Astrocyte of the cerebellum (primary cell): ENCODE data around the gene CYTH3.
"Not testable (repeated sequence)": the region's sequence is repeated elsewhere in the genome, so short reads cannot be mapped to it uniquely, and the experiment has no call there.

Source experiments
- DNase-seq: peaks from one replicate; pipeline ENCODE4 v3.0.0-alpha.2; 2011; ENCODE audit warnings: low read depth
- H3K4me3 ChIP-seq: 2 replicates; pipeline ENCODE4 v1.5.1; 2011; ENCODE audit warnings: mild to moderate bottlenecking, low read depth, low read length, moderate library complexity
- in situ Hi-C: cut with HindIII; loops from 2 replicates; pipeline ENCODE4 v1.10.0; 2017; ENCODE audit warnings: low sequenced_read_pairs
- TF ChIP-seq, protein P1 (sequence below): IDR thresholded peaks from 2 replicates; pipeline ENCODE4 v1.5.1; 2012; ENCODE audit warnings: low read length, low read depth, moderate library complexity, mild to moderate bottlenecking; ENCODE audit errors: missing control alignments

The CYTH3 gene

DNA sequence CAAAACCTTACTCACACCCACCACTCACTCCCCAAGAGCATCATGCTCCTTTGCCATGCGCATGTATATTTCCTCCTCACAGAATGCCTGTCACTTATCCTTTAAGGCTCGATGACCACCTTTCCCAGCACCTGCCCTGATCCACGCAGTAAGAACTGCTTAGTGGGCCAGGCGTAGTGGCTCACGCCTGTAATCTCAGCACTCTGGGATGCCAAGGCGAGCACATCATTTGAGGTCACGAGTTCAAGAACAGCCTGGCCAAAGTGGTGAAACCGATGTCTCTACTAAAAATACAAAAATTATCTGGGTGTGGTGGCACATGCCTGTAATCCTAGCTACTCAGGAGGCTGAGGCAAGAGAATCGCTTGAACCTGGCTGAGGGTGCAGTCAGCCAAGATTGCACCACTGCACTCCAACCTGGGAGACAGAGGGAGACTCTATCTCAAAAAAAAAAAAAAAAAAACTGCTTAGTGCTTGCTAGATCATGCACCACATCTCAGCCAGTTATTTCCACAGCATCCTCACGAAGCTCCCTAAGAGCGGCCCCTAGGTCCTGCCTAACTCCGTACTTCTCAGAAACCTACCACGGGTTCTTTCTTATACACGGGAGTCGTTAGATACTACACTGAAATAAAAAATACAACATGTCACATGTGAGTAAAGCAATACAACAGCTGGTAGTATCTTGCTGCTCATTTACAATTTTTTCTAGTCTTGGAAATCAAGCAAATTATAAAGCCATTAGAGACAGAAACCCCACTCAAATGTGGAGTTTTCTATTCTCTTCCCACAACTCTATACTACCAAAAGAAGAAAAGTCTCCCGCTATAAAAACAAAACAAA is 37.2 kb downstream of the CYTH3 start:
- no peak for DNase-seq
- TF ChIP-seq, protein P1, sequence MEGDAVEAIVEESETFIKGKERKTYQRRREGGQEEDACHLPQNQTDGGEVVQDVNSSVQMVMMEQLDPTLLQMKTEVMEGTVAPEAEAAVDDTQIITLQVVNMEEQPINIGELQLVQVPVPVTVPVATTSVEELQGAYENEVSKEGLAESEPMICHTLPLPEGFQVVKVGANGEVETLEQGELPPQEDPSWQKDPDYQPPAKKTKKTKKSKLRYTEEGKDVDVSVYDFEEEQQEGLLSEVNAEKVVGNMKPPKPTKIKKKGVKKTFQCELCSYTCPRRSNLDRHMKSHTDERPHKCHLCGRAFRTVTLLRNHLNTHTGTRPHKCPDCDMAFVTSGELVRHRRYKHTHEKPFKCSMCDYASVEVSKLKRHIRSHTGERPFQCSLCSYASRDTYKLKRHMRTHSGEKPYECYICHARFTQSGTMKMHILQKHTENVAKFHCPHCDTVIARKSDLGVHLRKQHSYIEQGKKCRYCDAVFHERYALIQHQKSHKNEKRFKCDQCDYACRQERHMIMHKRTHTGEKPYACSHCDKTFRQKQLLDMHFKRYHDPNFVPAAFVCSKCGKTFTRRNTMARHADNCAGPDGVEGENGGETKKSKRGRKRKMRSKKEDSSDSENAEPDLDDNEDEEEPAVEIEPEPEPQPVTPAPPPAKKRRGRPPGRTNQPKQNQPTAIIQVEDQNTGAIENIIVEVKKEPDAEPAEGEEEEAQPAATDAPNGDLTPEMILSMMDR: no peak
- H3K4me3 ChIP-seq: no peak overlapping the region
- in situ Hi-C loops: no loop called here

DNA sequence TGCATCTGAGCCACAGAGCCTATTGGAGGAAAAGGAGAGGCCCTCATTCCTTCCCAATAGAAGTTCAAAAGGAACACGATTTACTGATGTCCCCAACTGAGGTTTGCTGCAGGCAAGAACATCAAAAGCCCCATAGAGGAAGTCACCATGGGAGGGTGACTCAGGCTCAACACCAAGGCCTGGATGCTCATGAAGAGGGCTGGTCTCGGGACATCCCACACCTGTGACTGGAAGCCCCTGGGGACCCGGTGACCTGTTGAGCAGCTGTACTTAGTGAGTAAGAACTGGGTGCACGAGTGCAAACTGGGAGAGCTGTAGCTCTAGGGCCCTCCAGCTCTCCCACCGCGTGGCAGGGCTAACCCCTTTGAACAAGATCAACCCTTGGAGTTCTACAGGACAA is 38.0 kb downstream of the CYTH3 start:
- H3K4me3 ChIP-seq: no peak overlapping the region
- in situ Hi-C loops: no loop called here
- TF ChIP-seq, protein P1: no peak
- no peak for DNase-seq

DNA sequence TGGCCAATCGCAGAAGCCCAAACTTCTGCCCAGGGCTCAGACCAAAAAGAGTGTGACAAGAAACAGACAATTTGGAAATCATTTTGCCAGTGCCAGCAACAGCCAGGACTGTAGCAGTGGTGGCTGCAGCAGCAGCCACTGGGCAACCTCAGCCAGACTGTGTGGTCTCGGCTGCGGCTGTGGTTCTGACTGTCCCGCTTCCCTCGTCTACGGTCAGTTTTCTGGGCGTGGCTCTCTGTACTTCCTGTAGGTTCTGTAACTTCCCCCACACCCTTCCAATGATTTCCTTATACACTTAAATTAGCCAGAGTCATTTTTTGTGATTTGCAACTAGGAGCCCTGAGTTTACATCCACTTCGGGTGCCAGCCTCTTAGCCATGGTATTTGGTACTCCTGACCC is 39.9 kb downstream of the CYTH3 start:
- in situ Hi-C loops: no loop called here
- no peak for DNase-seq
- H3K4me3 ChIP-seq: no peak overlapping the region
- TF ChIP-seq, protein P1: no peak

DNA sequence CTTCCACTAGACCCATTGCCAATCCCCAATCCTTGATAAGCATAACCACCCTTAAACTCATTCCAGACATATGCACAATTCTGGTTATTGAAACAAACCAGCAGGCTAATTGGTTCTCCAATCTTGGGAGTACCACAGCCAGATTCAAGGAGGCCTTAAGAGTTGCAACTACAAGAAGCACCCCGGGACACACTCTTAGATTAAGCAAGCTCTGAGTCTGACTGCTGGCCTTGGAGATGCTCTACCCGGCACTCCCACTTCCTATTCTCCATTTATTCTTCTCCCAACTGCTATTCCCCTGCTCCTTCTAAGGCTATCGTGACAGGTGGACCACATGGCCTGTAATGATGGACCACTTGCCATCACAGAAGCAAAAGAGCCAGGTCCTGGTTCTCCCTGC is 40.3 kb downstream of the CYTH3 start:
- DNase-seq: no peak
- no peak overlapping the region for H3K4me3 ChIP-seq
- TF ChIP-seq, protein P1: no peak
- in situ Hi-C loops: no loop called here

DNA sequence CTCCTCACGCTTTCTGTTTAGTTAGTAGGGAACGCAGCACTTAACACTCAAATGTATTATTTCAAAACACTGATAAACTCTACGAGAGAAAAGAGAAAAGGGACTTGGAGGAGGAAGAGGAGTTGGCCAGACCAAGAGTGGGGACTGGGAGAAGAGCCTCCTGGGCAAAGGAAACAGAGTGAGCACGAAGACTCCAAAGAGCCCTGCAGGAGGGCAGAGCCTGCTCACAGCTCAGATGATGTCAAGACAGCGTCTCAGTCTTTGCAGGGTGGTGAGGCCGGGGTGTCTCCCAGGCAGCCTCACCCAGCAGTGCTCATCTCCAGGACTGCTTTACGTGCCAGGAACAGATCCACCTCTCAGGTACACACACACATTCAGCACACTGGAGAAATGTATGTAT is 41.2 kb downstream of the CYTH3 start:
- DNase-seq: no peak
- no peak overlapping the region for H3K4me3 ChIP-seq
- in situ Hi-C loops: no loop called here
- TF ChIP-seq, protein P1: no peak

DNA sequence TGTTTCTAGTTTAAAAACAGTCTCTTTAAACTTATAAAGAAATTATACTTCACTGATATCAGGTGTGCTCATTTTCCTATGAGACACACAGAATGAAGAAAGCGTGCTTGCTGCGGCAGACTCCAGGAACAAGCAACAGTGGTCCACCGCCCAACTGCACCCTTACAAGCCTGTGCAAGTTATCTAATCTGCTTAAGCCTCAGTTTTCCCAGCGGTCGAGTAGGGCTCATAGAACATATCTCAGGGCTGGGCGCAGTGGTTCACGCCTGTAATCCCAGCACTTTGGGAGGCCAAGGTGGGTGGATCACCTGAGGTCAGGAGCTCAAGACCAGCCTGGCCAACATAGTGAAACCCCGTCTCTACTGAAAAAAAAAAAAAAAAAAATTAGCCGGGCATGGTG is 43.1 kb downstream of the CYTH3 start:
- in situ Hi-C loops, H3K4me3 ChIP-seq, DNase-seq: not testable (repeated sequence)

DNA sequence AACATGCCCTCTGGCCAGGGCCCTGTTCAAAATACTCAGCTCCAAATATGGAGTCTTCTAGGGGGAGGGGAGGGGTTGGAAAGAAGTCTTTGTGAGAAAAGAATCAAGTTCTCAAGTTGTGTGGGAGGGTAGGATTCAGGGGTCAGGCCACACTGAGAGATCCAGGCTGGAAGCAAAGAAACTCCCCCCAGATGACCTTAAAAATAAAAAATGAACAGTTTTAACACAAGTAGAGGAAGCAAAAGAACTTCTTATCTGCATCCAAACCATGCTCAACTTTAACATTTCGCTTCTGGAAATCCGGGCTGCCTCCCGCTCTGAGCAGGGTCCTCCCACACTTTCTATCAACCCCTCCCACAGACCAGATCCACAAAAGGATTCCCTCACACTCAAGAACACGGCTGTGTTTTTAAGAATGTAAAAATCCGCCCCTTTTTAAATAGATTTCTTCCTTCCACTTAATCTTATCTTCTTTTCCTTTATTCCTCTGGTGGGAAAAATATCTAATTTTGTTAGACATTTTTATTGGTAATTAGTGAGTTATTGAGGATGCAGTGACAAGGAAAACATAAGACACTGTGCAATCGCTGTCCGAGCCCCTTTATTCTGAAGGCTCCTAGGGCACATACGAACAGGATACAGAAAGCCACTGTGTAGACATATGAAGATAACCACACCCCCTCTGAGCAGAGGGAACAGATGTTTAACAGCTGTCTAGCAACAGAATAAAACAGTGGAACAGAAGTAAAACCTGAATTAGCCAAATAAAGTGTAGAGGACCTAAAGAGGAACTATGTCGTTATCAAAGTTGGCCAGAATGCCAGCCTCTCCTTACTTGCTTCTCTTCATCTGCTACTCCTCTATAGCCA is 43.8 kb downstream of the CYTH3 start:
- no peak overlapping the region for H3K4me3 ChIP-seq
- DNase-seq: no peak

More for the DNA sequence above, 43.8 kb downstream of the CYTH3 start:
- TF ChIP-seq, protein P1: no peak
- in situ Hi-C loops: no loop called here
